Dorsolateral prefrontal cortex (tissue), 118 donors: Measurements from ENCODE around the gene ITM2B. TPM values are rescaled to one million over a fixed set of nuclear protein-coding genes. Genes with fewer than 3 reads are reported as not detected.

Source experiments
- total RNA-seq, 120 experiments: library from RNA; stranded (reverse); gene quantifications; one replicate each; pipeline versions ENCODE4 v1.2.3 to v1.2.4, GENCODE V29; 2022

ITM2B gene
- total RNA-seq, 120 experiments from 2014 or later = 414 to 659 (median 555) TPM

Other genes with a start within 250 kb of the ITM2B start
- gene SUCLA2, start 231.9 kb upstream of the ITM2B start, total RNA-seq = 100 to 1,000 TPM in 15 of 120 experiments, 10 to 100 TPM in 105; 33.6 to 119 (median 82.7) TPM
- 10 to 100 TPM in 4 of 120 experiments, 1 to 10 TPM in 116; 4.3 to 11.9 (median 6.7) TPM for gene NUDT15, start 195.5 kb upstream of the ITM2B start, total RNA-seq
- gene MED4, start 138.1 kb upstream of the ITM2B start, total RNA-seq = 10 to 100 TPM; 25.6 to 57.8 (median 42.3) TPM
- gene RB1, start 70.5 kb downstream of the ITM2B start, total RNA-seq = 10 to 100 TPM; 21.5 to 51.3 (median 33.9) TPM
- 10 to 100 TPM in 34 of 120 experiments, 1 to 10 TPM in 86; 1.5 to 23.3 (median 8.0) TPM for gene LPAR6, start 179.9 kb downstream of the ITM2B start, total RNA-seq